Activated naive CD4-positive, alpha-beta T cell treated with anti-CD3 and anti-CD28 coated beads, Interleukin-2, amount 10 ng/mL, durations not matched to agents 7 days and 5 days (primary cell): ENCODE data around the gene TM7SF2.

Source experiments
- CTCF ChIA-PET: fragments of 350-600 bp; sonication (Branson Sonifier 250); formaldehyde crosslinking; loops from one replicate; lab custom pipeline; 2021; ENCODE audit warnings: antibody characterized with exemption; lab: Charles Lee
- DNase-seq: peaks from one replicate; pipeline ENCODE4 v3.0.0-alpha.2; 2020
- H3K27ac Mint-ChIP-seq: one replicate; pipeline ENCODE4 v1.8.0; 2021; ENCODE audit warnings: mild to moderate bottlenecking, moderate library complexity, mixed read lengths
- H3K27me3 Mint-ChIP-seq: one replicate; pipeline ENCODE4 v1.8.0; 2021; ENCODE audit warnings: mild to moderate bottlenecking, mixed read lengths
- H3K36me3 Mint-ChIP-seq: one replicate; pipeline ENCODE4 v1.8.0; 2021; ENCODE audit warnings: mixed read lengths
- H3K4me1 Mint-ChIP-seq: one replicate; pipeline ENCODE4 v1.8.0; 2021; ENCODE audit warnings: mixed read lengths
- H3K4me3 Mint-ChIP-seq: one replicate; pipeline ENCODE4 v1.8.0; 2021; ENCODE audit warnings: mild to moderate bottlenecking, moderate library complexity, mixed read lengths
- H3K9me3 Mint-ChIP-seq: one replicate; pipeline ENCODE4 v1.8.0; 2021; ENCODE audit warnings: mixed read lengths

The TM7SF2 gene

DNA sequence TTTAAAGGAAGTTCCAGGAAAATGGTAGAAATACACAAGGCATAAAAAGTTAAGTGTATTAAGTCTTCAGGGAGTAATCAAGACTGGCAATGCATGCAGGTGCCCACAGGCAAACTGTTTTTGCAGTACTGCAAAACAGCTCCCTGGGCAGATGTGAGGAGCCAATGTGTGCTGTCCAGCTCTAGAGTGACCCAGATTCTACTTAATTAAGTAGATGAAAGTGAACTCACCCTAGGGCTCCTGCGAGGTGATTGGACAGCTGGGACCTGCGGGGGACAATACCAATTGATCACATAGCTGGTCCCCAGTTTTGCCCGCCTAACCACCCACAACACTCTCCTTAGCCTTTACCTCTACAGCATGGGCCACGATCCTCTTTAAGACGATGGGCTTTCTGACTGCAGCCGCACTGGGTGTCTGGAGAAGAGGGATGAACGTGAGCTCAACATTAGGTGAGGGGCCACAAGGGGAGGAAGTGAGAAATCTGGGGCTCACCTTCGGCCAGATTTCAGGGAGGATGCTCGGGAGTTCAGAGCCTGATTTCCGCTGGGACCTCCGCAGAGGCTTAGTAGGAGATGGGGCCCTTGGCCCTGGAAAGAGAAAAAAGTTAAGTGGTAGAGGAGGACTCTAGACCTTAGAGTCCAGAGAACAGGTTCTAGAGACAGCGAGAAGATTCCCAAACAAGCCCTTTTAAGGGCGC, 28.4 kb upstream of the TM7SF2 start:
- Mint-ChIP-seq H3K27me3 (peaks cover 12% of the 10 kb centered on the region), H3K4me3 (peak overlapping the region; percentile 97), H3K9me3 (no peaks in the 10 kb centered on the region), H3K4me1 (peaks cover 66% of the 10 kb centered on the region), H3K27ac (peak overlapping the region; percentile 96), H3K36me3 (peaks cover 58% of the 10 kb centered on the region)
- peak; percentile 30 for DNase-seq
- CTCF ChIA-PET, result interaction anchor here (1.0 to 2.2 kb wide), 6 partner anchors 16 to 69 kb away, joined by 3 to 8 read pairs (median 6); partner anchors contain the start of genes ARL2, TM7SF2 and ZNHIT2

DNA sequence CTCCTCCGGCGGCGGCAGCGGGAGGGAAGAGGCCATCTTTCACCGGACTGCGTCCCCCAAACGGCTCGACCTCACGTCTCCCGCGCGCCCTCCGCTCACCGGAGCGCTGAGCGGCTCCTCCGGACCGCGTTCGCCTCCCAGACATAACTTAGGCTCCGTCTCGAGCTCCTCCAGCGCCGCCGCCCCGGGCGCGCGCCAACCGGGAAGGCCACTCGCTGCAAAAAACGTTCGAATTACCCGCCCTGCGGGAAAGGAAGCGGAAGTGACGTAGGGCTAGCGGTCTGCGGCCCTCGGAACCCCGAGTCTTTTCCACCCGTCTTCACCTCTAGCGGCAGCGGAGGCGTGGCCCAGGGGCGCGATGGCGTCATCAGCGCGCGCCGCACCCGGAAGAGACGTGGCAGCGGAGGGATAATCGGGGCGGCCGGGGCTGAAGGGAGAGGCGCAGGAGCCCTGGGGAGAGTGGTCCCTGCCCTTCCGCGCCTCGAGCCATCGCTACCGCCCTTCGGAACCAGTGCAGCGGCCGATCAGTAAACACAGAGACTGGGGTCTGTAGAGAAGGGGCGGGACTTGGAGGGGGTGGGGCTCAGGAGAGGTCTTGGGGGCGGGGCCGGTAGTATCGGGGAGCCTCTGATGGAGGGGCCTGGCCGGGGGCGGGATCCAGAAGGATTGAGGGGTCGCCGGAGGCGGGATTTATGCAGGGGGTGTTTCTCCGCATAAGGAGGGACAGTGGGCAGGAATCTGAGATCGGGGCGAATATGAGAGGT, 27.7 kb upstream of the TM7SF2 start, which contains the start of the genes CDCA5 and ZFPL1:
Gene CDCA5 (minus strand): TSS at position 207 of the 764 bp plus-strand sequence. CDS start 62 bp downstream, at position 145.
Gene ZFPL1 (plus strand): TSS at position 389 of the 764 bp plus-strand sequence. CDS start 477 bp downstream, outside the sequence.
- CTCF ChIA-PET, result interaction anchor here (1.3 to 2.2 kb wide), 5 partner anchors 15 to 70 kb away, joined by 4 to 8 read pairs (median 6); partner anchors contain the start of genes ARL2, TM7SF2 and ZNHIT2
- Mint-ChIP-seq H3K27me3 (peaks cover 12% of the 10 kb centered on the region), H3K27ac (peak within 1 kb of the TSS; percentile 96), H3K4me3 (peak within 1 kb of the TSS; percentile 97), H3K4me1 (peaks cover 59% of the 10 kb centered on the region), H3K36me3 (peaks cover 57% of the 10 kb centered on the region), H3K9me3 (no peaks in the 10 kb centered on the region)
- peak; percentile 96 for DNase-seq

DNA sequence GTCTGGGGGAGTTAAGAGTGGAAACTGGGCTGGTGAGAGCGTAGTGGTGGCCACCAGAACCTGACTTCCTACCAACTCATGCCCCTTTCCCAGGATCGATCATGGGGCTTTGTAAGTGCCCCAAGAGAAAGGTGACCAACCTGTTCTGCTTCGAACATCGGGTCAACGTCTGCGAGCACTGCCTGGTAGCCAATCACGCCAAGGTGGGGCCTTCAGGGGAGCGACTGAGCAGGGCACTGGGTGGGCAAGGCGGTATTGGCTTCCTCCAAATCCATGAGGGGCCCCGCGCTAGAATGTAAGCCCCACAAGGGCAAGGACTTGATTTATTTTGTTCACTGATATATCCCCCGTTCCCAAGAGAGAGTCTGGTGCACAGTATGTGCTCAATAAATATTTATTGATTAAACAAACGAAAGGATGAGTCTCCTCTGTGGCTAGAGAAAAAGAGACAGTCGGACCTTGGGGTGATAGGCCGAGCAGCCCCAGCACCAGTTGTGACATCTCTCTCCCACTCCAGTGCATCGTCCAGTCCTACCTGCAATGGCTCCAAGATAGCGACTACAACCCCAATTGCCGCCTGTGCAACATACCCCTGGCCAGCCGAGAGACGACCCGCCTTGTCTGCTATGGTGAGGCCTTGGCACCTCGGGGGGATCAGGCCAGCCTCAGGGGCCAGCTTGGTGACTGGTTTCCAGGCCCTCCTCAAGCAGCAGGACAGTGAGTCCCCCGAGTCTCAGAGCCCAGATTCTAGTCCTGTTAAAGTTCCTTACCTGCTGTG, 26.9 kb upstream of the TM7SF2 start:
- peak; percentile 24 for DNase-seq
- Mint-ChIP-seq H3K27me3 (peaks cover 12% of the 10 kb centered on the region), H3K4me3 (peak overlapping the region; percentile 97), H3K4me1 (peaks cover 55% of the 10 kb centered on the region), H3K36me3 (peaks cover 57% of the 10 kb centered on the region), H3K27ac (peak overlapping the region; percentile 96), H3K9me3 (no peaks in the 10 kb centered on the region)
- CTCF ChIA-PET, result interaction anchor here (0.8 to 1.7 kb wide), 3 partner anchors 10 to 28 kb away, joined by 3 to 6 read pairs (median 4); no protein-coding TSS in a partner anchor

DNA sequence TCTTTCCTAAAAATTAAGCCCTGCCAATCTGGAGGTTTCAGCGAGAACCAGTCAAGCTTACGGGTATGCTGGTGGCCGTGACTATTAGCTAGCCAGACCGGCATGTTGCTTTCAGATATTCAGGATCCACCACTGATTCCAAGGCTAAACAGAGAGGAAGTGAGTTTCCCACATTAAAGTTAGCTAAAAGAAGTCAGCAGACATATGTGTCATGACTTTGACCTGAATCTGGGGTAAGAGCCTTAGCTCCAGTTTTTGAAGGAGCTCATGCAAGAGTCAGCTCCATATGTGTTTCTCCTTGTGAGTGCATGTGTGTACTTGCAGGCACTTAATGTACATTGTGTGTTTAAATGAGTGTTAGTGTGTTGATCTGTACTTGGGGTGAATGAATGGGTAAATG, 26.2 kb upstream of the TM7SF2 start:
- H3K4me3 Mint-ChIP-seq, result peak overlapping the region; percentile 97
- H3K4me1 Mint-ChIP-seq, result peaks cover 50% of the 10 kb centered on the region
- H3K27me3 Mint-ChIP-seq, result peaks cover 12% of the 10 kb centered on the region
- peak overlapping the region; percentile 96 for H3K27ac Mint-ChIP-seq
- H3K36me3 Mint-ChIP-seq, result peaks cover 55% of the 10 kb centered on the region
- H3K9me3 Mint-ChIP-seq, result no peaks in the 10 kb centered on the region
- CTCF ChIA-PET, result interaction anchor here (0.8 to 1.7 kb wide), 3 partner anchors 9 to 27 kb away, joined by 3 to 6 read pairs (median 4); no protein-coding TSS in a partner anchor
- DNase-seq, result no peak

DNA sequence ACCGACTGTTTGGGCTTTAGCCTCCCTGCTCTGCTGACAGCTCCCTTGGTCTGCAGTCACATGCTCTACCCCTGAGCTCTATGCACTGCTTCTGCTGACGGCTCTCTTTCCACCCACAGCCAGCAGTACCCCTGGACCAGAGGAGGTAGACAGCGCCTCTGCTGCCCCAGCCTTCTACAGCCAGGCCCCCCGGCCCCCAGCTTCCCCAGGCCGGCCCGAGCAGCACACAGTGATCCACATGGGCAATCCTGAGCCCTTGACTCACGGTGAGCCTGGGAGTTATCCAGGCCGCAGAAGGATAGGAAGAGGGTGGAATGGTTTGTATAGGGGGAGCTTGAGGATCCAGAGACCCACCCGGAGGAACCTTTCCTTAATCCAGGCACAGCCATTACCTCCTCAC, 24.9 kb upstream of the TM7SF2 start:
- Mint-ChIP-seq H3K27me3 (peaks cover 12% of the 10 kb centered on the region), H3K4me1 (peaks cover 38% of the 10 kb centered on the region), H3K9me3 (no peaks in the 10 kb centered on the region), H3K27ac (no peak overlapping the region), H3K36me3 (peaks cover 46% of the 10 kb centered on the region), H3K4me3 (no peak overlapping the region)
- no peak for DNase-seq
- CTCF ChIA-PET, result no interaction called here

DNA sequence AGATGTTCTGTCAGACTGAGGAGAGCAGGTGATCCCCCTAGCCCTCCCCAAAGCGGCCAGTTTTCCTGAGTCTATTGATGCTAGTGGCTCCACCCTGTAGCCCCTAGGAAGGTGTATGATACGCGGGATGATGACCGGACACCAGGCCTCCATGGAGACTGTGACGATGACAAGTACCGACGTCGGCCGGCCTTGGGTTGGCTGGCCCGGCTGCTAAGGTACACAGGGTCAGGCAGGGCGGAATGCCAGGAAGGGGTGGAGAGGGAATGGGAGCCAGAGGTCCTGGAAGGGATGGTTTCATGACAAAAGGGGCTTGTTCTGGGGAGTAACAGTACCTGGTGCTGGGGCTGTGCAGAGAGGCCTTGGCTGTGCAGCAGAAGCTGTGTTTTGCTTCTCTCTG, 24.5 kb upstream of the TM7SF2 start:
- Mint-ChIP-seq H3K27ac (no peak overlapping the region), H3K27me3 (peaks cover 12% of the 10 kb centered on the region), H3K36me3 (peaks cover 43% of the 10 kb centered on the region), H3K4me1 (peaks cover 34% of the 10 kb centered on the region), H3K4me3 (no peak overlapping the region), H3K9me3 (no peaks in the 10 kb centered on the region)
- DNase-seq, result no peak
- CTCF ChIA-PET, result no interaction called here

DNA sequence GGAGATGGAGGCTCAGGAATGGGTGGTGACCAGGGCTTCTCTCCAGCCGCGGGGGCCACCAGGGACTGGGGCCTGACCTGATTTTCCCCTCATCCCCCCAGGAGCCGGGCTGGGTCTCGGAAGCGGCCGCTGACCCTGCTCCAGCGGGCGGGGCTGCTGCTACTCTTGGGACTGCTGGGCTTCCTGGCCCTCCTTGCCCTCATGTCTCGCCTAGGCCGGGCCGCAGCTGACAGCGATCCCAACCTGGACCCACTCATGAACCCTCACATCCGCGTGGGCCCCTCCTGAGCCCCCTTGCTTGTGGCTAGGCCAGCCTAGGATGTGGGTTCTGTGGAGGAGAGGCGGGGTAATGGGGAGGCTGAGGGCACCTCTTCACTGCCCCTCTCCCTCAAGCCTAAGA, 23.8 kb upstream of the TM7SF2 start:
- Mint-ChIP-seq H3K36me3 (peaks cover 39% of the 10 kb centered on the region), H3K27ac (no peak overlapping the region), H3K9me3 (no peaks in the 10 kb centered on the region), H3K4me1 (peaks cover 28% of the 10 kb centered on the region), H3K27me3 (peaks cover 12% of the 10 kb centered on the region), H3K4me3 (no peak overlapping the region)
- DNase-seq, result no peak
- CTCF ChIA-PET, result interaction anchor here (0.8 kb wide), 1 partner anchor 23 kb away, joined by 3 read pairs; no protein-coding TSS in a partner anchor

DNA sequence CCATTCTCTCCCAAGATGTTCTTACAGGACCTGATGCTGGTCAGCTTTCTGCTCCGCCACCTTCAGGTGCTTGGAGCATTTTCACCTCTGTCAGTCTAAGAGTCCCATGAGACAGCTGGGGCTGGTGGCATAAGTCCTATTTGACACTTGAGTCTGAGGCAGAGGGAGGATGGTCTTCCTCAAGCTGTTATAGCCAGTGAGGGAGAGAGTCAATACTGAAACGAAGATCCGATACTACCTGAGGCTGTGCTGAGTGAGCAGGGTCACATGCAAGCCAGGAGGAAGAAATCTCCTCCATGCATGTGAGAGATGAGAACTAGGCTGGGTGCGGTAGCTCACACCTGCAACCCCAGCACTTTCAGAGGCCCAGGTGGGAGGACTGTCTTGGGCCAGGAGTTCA, 22.1 kb upstream of the TM7SF2 start:
- H3K27me3 Mint-ChIP-seq, result no peaks in the 10 kb centered on the region
- CTCF ChIA-PET, result interaction anchor here (0.6 to 1.3 kb wide), 2 partner anchors 21 to 75 kb away, joined by 3 read pairs; no protein-coding TSS in a partner anchor
- DNase-seq, result no peak
- H3K4me3 Mint-ChIP-seq, result no peak overlapping the region
- H3K36me3 Mint-ChIP-seq, result peaks cover 22% of the 10 kb centered on the region
- peaks cover 15% of the 10 kb centered on the region for H3K4me1 Mint-ChIP-seq
- H3K27ac Mint-ChIP-seq, result no peak overlapping the region
- no peaks in the 10 kb centered on the region for H3K9me3 Mint-ChIP-seq

DNA sequence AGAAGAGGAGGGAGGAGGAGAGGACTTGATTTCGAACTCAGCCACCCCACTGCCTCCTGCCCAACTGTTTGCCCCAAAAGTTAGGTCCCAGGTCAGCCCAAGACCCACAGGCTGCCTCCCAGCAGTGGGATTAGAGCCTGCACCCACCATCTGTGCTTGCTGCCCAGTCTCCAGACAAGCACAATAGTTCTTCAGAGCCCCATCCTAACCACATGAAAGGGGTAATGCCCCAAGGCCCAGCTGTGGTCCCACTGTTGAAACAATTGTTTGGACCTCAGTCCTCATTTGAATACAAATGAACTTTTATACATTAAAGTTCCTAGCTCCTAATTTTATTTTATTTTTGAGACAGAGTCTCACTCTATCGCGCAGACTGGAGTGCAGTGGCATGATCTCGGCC, 21.0 kb upstream of the TM7SF2 start:
- Mint-ChIP-seq H3K9me3 (no peaks in the 10 kb centered on the region), H3K4me1 (peaks cover 8% of the 10 kb centered on the region), H3K4me3 (no peak overlapping the region), H3K36me3 (peaks cover 17% of the 10 kb centered on the region), H3K27ac (no peak overlapping the region), H3K27me3 (no peaks in the 10 kb centered on the region)
- CTCF ChIA-PET, result interaction anchor here (1.1 kb wide), 1 partner anchor 20 kb away, joined by 4 read pairs; no protein-coding TSS in a partner anchor
- no peak for DNase-seq

DNA sequence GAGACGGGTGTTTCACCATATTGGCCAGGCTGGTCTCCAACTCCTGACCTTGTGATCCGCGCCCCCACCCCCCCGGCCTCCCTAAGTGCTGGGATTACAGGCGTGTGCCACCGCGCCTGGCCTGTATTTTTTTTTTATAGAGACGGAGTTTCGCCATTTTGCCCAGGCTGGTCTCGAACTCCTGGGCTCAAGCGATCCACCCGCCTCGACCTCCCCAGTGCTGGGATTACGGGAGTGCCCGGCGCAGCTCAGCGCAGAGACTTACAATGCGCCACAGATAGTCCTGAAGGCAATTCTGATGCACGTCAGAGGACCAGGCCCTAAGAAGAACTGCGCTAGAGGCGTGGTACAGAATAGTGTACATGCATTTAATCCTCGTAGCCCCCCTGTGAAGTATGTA, 16.2 kb upstream of the TM7SF2 start:
- H3K27ac Mint-ChIP-seq, result peak overlapping the region; percentile 98
- H3K36me3 Mint-ChIP-seq, result peaks cover 8% of the 10 kb centered on the region
- CTCF ChIA-PET, result interaction anchor here (1.0 to 5.0 kb wide), 4 partner anchors 10 to 18 kb away, joined by 4 to 60 read pairs (median 6); partner anchors contain the start of gene TM7SF2
- H3K4me1 Mint-ChIP-seq, result peaks cover 22% of the 10 kb centered on the region
- DNase-seq, result no peak
- H3K9me3 Mint-ChIP-seq, result no peaks in the 10 kb centered on the region
- H3K27me3 Mint-ChIP-seq, result no peaks in the 10 kb centered on the region
- H3K4me3 Mint-ChIP-seq, result peak overlapping the region; percentile 92

DNA sequence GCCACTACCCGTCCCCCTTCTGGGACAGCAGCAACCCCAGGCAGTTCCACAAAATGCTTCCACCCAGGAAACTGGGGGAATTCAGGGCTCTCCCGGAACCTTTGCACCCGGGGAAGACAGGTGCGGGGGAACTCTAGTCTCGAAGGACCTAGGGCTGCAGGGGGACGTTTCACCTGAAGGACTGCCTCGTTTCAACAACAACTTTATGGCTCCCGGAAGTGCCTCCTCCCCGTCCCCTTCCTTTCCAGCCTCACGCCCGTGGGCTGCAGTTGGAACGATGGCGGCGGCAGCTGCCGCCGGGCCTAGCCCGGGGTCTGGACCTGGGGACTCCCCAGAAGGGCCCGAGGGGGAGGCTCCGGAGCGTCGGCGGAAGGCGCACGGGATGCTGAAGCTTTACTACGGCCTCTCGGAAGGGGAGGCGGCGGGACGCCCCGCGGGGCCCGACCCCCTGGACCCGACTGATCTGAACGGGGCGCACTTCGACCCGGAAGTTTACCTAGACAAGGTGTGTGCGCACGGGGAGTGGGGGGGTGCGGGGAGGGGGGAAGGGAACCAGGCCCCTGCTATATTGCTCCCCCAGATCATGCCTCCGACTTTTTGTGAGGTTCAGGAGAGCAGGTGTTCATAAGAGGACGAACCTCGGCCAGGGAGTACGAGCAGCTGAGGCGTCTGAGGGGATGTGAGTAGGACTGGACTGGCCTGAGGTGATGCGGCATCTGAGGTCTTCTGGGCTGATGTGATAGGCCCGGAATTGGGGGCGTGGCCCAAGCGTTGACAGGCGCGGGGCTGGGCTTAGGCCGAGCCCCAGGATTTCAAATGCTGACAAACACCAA, 15.5 kb upstream of the TM7SF2 start, which contains the start of gene VPS51:
Gene VPS51 (plus strand): TSS at position 241 of the 833 bp plus-strand sequence. CDS start 37 bp downstream, at position 278.
- CTCF ChIA-PET, result interaction anchor here (1.7 to 5.0 kb wide), 2 partner anchors 15 to 82 kb away, joined by 7 to 60 read pairs; partner anchors contain the start of genes ARL2 and TM7SF2
- H3K36me3 Mint-ChIP-seq, result peaks cover 8% of the 10 kb centered on the region
- peak within 1 kb of the TSS; percentile 92 for H3K4me3 Mint-ChIP-seq
- H3K4me1 Mint-ChIP-seq, result peaks cover 22% of the 10 kb centered on the region
- peak; percentile 93 for DNase-seq
- H3K27ac Mint-ChIP-seq, result peak within 1 kb of the TSS; percentile 98
- H3K9me3 Mint-ChIP-seq, result no peaks in the 10 kb centered on the region
- no peaks in the 10 kb centered on the region for H3K27me3 Mint-ChIP-seq

DNA sequence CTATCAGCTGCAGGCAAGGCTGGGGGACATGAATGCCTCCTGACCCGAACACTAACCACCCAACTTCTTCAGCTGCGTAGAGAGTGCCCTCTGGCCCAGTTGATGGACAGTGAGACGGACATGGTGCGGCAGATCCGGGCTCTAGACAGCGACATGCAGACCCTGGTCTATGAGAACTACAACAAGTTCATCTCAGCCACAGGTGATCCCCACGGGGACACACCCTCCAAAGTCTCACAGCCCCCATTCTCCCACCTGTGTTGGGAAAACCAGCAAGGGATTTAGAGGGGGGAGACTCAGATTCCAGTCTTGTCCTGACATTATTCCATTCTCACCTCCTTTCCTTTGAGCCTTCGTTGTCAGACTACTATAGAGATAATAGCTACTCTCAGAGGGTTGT, 14.7 kb upstream of the TM7SF2 start:
- Mint-ChIP-seq H3K4me3 (peak overlapping the region; percentile 92), H3K9me3 (no peaks in the 10 kb centered on the region), H3K27ac (peak overlapping the region; percentile 98), H3K36me3 (peaks cover 8% of the 10 kb centered on the region), H3K27me3 (no peaks in the 10 kb centered on the region), H3K4me1 (peaks cover 22% of the 10 kb centered on the region)
- no peak for DNase-seq
- CTCF ChIA-PET, result interaction anchor here (1.7 to 5.0 kb wide), 3 partner anchors 14 to 83 kb away, joined by 7 to 60 read pairs (median 11); partner anchors contain the start of genes ARL2, TM7SF2 and ZNHIT2
